DOHH2 (cell line): ENCODE measurements around the gene NDUFC2.

Source experiments
- H3F3A ChIP-seq: fragments of 200-600 bp; sonication (generic), shearing (Covaris generic); 2 replicates; pipeline ENCODE4 v1.6.0; 2016; ENCODE audit warnings: antibody characterized with exemption, mild to moderate bottlenecking; ENCODE audit not compliant: control insufficient read depth, insufficient read depth
- H3K27ac ChIP-seq: fragments of 200-600 bp; sonication (generic); 2 replicates; pipeline ENCODE4 v1.5.1; 2014; ENCODE audit warnings: low read depth, mild to moderate bottlenecking, low read length, moderate library complexity
- H3K27me3 ChIP-seq: fragments of 200-600 bp; sonication (generic); 2 replicates; pipeline ENCODE4 v1.6.1; 2014; ENCODE audit warnings: mild to moderate bottlenecking, low read length, mixed read lengths; ENCODE audit not compliant: control insufficient read depth
- H3K36me3 ChIP-seq: fragments of 200-600 bp; sonication (generic); 2 replicates; pipeline ENCODE4 v1.6.1; 2014; ENCODE audit warnings: mild to moderate bottlenecking, low read length, moderate library complexity, mixed read lengths; ENCODE audit not compliant: control insufficient read depth
- H3K4me1 ChIP-seq: fragments of 200-600 bp; sonication (generic); 2 replicates; pipeline ENCODE4 v1.6.1; 2014; ENCODE audit warnings: mild to moderate bottlenecking, low read length, mixed read lengths; ENCODE audit not compliant: control insufficient read depth
- H3K4me2 ChIP-seq: fragments of 200-600 bp; sonication (generic); 2 replicates; pipeline ENCODE4 v1.6.0; 2014; ENCODE audit warnings: mild to moderate bottlenecking, low read length, moderate library complexity
- H3K4me3 ChIP-seq: fragments of 200-600 bp; sonication (generic); 2 replicates; pipeline ENCODE4 v1.5.1; 2014; ENCODE audit warnings: mild to moderate bottlenecking, low read length, mixed read lengths
- H3K79me2 ChIP-seq: fragments of 200-600 bp; sonication (generic); 2 replicates; pipeline ENCODE4 v1.6.1; 2014; ENCODE audit warnings: mild to moderate bottlenecking, low read length, mixed read lengths; ENCODE audit not compliant: control insufficient read depth
- H3K9me2 ChIP-seq: fragments of 200-600 bp; sonication (generic); replicated peaks from 2 replicates; pipeline ENCODE4 v1.6.1; 2014; ENCODE audit warnings: mild to moderate bottlenecking, low read length, mixed read lengths; ENCODE audit not compliant: control insufficient read depth
- H3K9me3 ChIP-seq: fragments of 200-600 bp; sonication (generic); 2 replicates; pipeline ENCODE4 v1.6.1; 2014; ENCODE audit warnings: antibody characterized with exemption, low read length, mixed read lengths; ENCODE audit not compliant: control insufficient read depth, insufficient read depth
- H4K20me1 ChIP-seq: fragments of 200-600 bp; sonication (generic); 2 replicates; pipeline ENCODE4 v1.6.0; 2014; ENCODE audit warnings: low read depth, mild to moderate bottlenecking, antibody characterized with exemption, low read length, moderate library complexity; ENCODE audit not compliant: control insufficient read depth, insufficient read depth
- CTCF ChIP-seq: fragments of 200-600 bp; sonication (generic); IDR thresholded peaks from one replicate; pipeline ENCODE4 v1.5.1; 2014; ENCODE audit warnings: antibody characterized with exemption, mild to moderate bottlenecking, low read depth, low read length; ENCODE audit not compliant: poor library complexity, severe bottlenecking
- EZH2phosphoT487 ChIP-seq: fragments of 200-600 bp; sonication (generic); IDR thresholded peaks from 2 replicates; pipeline ENCODE4 v1.6.1; 2017; ENCODE audit warnings: borderline replicate concordance, mild to moderate bottlenecking, antibody characterized with exemption, low read length, moderate library complexity, mixed read lengths

The NDUFC2 gene

GRCh38 chr11:78023426-78023825 lies 56.2 kb downstream of the NDUFC2 start:
- no peaks in the 10 kb centered on the region for H3K9me3 ChIP-seq
- H3K4me2 ChIP-seq = no peak overlapping the region
- H3F3A ChIP-seq = no peaks in the 10 kb centered on the region
- H4K20me1 ChIP-seq = no peaks in the 10 kb centered on the region
- no peaks in the 10 kb centered on the region for H3K9me2 ChIP-seq
- no peak overlapping the region for H3K27ac ChIP-seq
- H3K36me3 ChIP-seq = no peaks in the 10 kb centered on the region
- TF ChIP-seq EZH2phosphoT487 = no peak
- TF ChIP-seq CTCF = no peak
- no peaks in the 10 kb centered on the region for H3K4me1 ChIP-seq
- H3K79me2 ChIP-seq = no peaks in the 10 kb centered on the region
- H3K4me3 ChIP-seq = no peak overlapping the region
- H3K27me3 ChIP-seq = peaks cover 8% of the 10 kb centered on the region; the same call in 1 of the 2 replicates

- H4K20me1 ChIP-seq = no peaks in the 10 kb centered on the region
- H3F3A ChIP-seq = no peaks in the 10 kb centered on the region
- no peak within 1 kb of the TSS for H3K27ac ChIP-seq
- H3K36me3 ChIP-seq = no peaks in the 10 kb centered on the region
- H3K4me3 ChIP-seq = no peak within 1 kb of the TSS
- H3K27me3 ChIP-seq = peaks cover 8% of the 10 kb centered on the region; the same call in 1 of the 2 replicates
- H3K79me2 ChIP-seq = no peaks in the 10 kb centered on the region
- H3K9me3 ChIP-seq = no peaks in the 10 kb centered on the region
- H3K4me2 ChIP-seq = no peak within 1 kb of the TSS
- TF ChIP-seq EZH2phosphoT487 (no peak), CTCF (no peak)
- no peaks in the 10 kb centered on the region for H3K4me1 ChIP-seq
- H3K9me2 ChIP-seq = no peaks in the 10 kb centered on the region
These were observed 57.0 kb downstream of the NDUFC2 start, which contains the start of gene KCTD14 for GRCh38 chr11:78022397-78023396. KCTD14 (minus strand) TSS chr11:78023276; CDS start chr11:78023249, 27 bp downstream.

- no peak overlapping the region for H3K27ac ChIP-seq
- H3K9me3 ChIP-seq = no peaks in the 10 kb centered on the region
- no peak overlapping the region for H3K4me3 ChIP-seq
- no peak for TF ChIP-seq CTCF
- TF ChIP-seq EZH2phosphoT487 = no peak
- no peaks in the 10 kb centered on the region for H3K36me3 ChIP-seq
- H3F3A ChIP-seq = no peaks in the 10 kb centered on the region
- no peaks in the 10 kb centered on the region for H3K4me1 ChIP-seq
- H4K20me1 ChIP-seq = no peaks in the 10 kb centered on the region
- peaks cover 8% of the 10 kb centered on the region; the same call in 1 of the 2 replicates for H3K27me3 ChIP-seq
- H3K4me2 ChIP-seq = no peak overlapping the region
- no peaks in the 10 kb centered on the region for H3K79me2 ChIP-seq
- no peaks in the 10 kb centered on the region for H3K9me2 ChIP-seq
These were observed 58.1 kb downstream of the NDUFC2 start for GRCh38 chr11:78021611-78022010.
